OCI-LY1 (cell line): Measurements from ENCODE around the gene DSG4.

ENCODE experiments used
- EZH2 ChIP-seq: fragments of 200-600 bp; sonication (generic), shearing (Covaris generic); IDR thresholded peaks from 2 replicates; pipeline ENCODE4 v1.8.0; 2017; ENCODE audit warnings: borderline replicate concordance, mixed run types, mild to moderate bottlenecking, antibody characterized with exemption, low read length, moderate library complexity, mixed read lengths
- TF ChIP-seq, protein P1 (sequence below): fragments of 200-600 bp; sonication (generic), shearing (Covaris generic); IDR thresholded peaks from 2 replicates; pipeline ENCODE4 v1.5.1; 2017; ENCODE audit warnings: mild to moderate bottlenecking, antibody characterized with exemption, low read length, moderate library complexity, mixed read lengths

DNA sequence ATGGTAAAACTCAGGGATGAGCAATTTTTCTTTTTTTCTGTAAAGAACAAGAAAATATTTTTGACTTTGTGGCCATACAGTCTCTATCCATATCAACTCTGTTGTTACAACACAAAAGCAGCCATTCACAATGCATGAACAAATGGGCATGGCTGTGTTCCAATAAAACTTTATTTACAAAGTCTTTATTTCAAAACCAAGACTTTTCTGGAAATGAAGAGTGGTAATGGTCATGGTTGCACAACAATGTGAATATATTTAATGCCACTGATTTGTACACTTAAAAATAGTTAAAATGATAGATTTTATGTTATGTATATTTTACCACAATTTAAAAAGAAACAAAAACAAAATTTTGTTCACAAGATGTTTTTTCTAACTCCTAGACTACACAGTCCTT lies 69.3 kb downstream of the DSG4 start:
- TF ChIP-seq, protein P1, sequence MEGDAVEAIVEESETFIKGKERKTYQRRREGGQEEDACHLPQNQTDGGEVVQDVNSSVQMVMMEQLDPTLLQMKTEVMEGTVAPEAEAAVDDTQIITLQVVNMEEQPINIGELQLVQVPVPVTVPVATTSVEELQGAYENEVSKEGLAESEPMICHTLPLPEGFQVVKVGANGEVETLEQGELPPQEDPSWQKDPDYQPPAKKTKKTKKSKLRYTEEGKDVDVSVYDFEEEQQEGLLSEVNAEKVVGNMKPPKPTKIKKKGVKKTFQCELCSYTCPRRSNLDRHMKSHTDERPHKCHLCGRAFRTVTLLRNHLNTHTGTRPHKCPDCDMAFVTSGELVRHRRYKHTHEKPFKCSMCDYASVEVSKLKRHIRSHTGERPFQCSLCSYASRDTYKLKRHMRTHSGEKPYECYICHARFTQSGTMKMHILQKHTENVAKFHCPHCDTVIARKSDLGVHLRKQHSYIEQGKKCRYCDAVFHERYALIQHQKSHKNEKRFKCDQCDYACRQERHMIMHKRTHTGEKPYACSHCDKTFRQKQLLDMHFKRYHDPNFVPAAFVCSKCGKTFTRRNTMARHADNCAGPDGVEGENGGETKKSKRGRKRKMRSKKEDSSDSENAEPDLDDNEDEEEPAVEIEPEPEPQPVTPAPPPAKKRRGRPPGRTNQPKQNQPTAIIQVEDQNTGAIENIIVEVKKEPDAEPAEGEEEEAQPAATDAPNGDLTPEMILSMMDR: no peak
- no peak for TF ChIP-seq EZH2
